Right lobe of liver (tissue), 4 donors: ENCODE results near the gene SPDL1.

Source experiments
- CTCF ChIP-seq, 4 donors: fragments of 200-600 bp in 3 of 4; fragments of 450-650 bp in 1 of 4; IDR thresholded peaks; one replicate each; pipeline versions ENCODE4 v1.5.1 to v1.8.0; 2016 to 2022; ENCODE audit warnings: antibody characterized with exemption in 4 of 4, mild to moderate bottlenecking in 2 of 4
- POLR2A ChIP-seq: fragments of 450-650 bp; IDR thresholded peaks from one replicate; pipeline ENCODE4 v1.6.1; 2017; ENCODE audit warnings: antibody characterized with exemption, mild to moderate bottlenecking
- donor health status: DM: no; HTN: no; CAD: no.
- donor health status: DM: no; HTN: no; CAD: no.
- donor health status: DM: no; HTN: yes; CAD: no.

- TF ChIP-seq CTCF (IDR thresholded peaks at IDR 0.05) (no peak), POLR2A (no peak)
These were observed 53.0 kb downstream of the SPDL1 start for GRCh38 chr5:169636477-169637084.
